HL-60 (cell line): ENCODE data around the gene OBSL1.

ENCODE experiments used
- CTCF ChIP-seq: IDR thresholded peaks from one replicate; pipeline ENCODE4 v1.5.1; 2011; ENCODE audit warnings: low read length, control low read depth, inconsistent platforms; ENCODE audit not compliant: insufficient read depth
- GABPA ChIP-seq: IDR thresholded peaks from 2 replicates; pipeline ENCODE4 v1.6.1; 2012; ENCODE audit warnings: low read depth
- POLR2AphosphoS5 ChIP-seq: IDR thresholded peaks from 2 replicates; pipeline ENCODE4 v1.6.1; 2012; ENCODE audit warnings: low read depth

GRCh38 chr2:219501849-219502248 is 69.5 kb downstream of the OBSL1 start:
- TF ChIP-seq CTCF (no peak), POLR2AphosphoS5 (no peak), GABPA (no peak)
